ENCODE data around the gene LENG8. TPM values are rescaled to one million over a fixed set of nuclear protein-coding genes. Genes with fewer than 3 reads are reported as not detected.
A peak's percentile ranks its signal among the peaks of the same experiment; 100 is the strongest.
"Not testable (repeated sequence)": the region's sequence is repeated elsewhere in the genome, so short reads cannot be mapped to it uniquely, and the experiment has no call there.

Gene LENG8
- total RNA-seq, 1 donor from 2014 or later = 196 TPM

- TF ChIP-seq CTCF (conservative IDR thresholded peaks at IDR 0.05) = no peak
- Mint-ChIP-seq H3K27me3 (peaks cover 8% of the 10 kb centered on the region), H3K4me3 (peak within 1 kb of the TSS; percentile 93), H3K4me1 (ENCODE audit: unreplicated experiment) (peaks cover 29% of the 10 kb centered on the region), H3K9me3 (no peaks in the 10 kb centered on the region), H3K36me3 (peaks cover 17% of the 10 kb centered on the region), H3K27ac (peak within 1 kb of the TSS; percentile 98)
- DNase-seq (ENCODE audit: extremely low spot score, unreplicated experiment) = peak; percentile 92
Observed at GRCh38 chr19:54463531-54464043, 14.6 kb downstream of the LENG8 start, which contains the start of gene LENG9. TSS of gene LENG9 (minus strand) at chr19:54463778. CDS start at chr19:54463526, 252 bp downstream.

GRCh38 chr19:54464044-54464629 lies 15.1 kb downstream of the LENG8 start:
- Mint-ChIP-seq H3K27me3 (peaks cover 8% of the 10 kb centered on the region), H3K4me3 (peak overlapping the region; percentile 93), H3K27ac (peak overlapping the region; percentile 98), H3K36me3 (peaks cover 12% of the 10 kb centered on the region), H3K4me1 (ENCODE audit: unreplicated experiment) (peaks cover 23% of the 10 kb centered on the region), H3K9me3 (no peaks in the 10 kb centered on the region)
- peak; percentile 85 for DNase-seq (ENCODE audit: extremely low spot score, unreplicated experiment)
- no peak for TF ChIP-seq CTCF (conservative IDR thresholded peaks at IDR 0.05)

- DNase-seq (ENCODE audit: extremely low spot score, unreplicated experiment) = peak; percentile 85
- Mint-ChIP-seq H3K36me3 (peaks cover 11% of the 10 kb centered on the region), H3K4me1 (ENCODE audit: unreplicated experiment) (peaks cover 25% of the 10 kb centered on the region), H3K27ac (peak overlapping the region; percentile 98), H3K4me3 (peak overlapping the region; percentile 93), H3K9me3 (no peaks in the 10 kb centered on the region), H3K27me3 (peaks cover 13% of the 10 kb centered on the region)
- TF ChIP-seq CTCF (conservative IDR thresholded peaks at IDR 0.05) = no peak
Observed at GRCh38 chr19:54464630-54465425, 15.8 kb downstream of the LENG8 start.

- Mint-ChIP-seq H3K4me1 (ENCODE audit: unreplicated experiment) (peaks cover 31% of the 10 kb centered on the region), H3K9me3 (no peaks in the 10 kb centered on the region), H3K27ac (peak overlapping the region; percentile 74), H3K4me3 (peak overlapping the region; percentile 48), H3K27me3 (peaks cover 19% of the 10 kb centered on the region), H3K36me3 (peaks cover 12% of the 10 kb centered on the region)
- TF ChIP-seq CTCF (conservative IDR thresholded peaks at IDR 0.05) = no peak
- no peak for DNase-seq (ENCODE audit: extremely low spot score, unreplicated experiment)
Observed at GRCh38 chr19:54465426-54466109, 16.6 kb downstream of the LENG8 start.

GRCh38 chr19:54466110-54466480 lies 17.1 kb downstream of the LENG8 start:
- H3K4me3 Mint-ChIP-seq = peak overlapping the region; percentile 61
- H3K4me1 Mint-ChIP-seq (ENCODE audit: unreplicated experiment) = peaks cover 36% of the 10 kb centered on the region
- not testable (repeated sequence) for DNase-seq (ENCODE audit: extremely low spot score, unreplicated experiment); H3K9me3 Mint-ChIP-seq
- peaks cover 12% of the 10 kb centered on the region for H3K36me3 Mint-ChIP-seq
- peaks cover 22% of the 10 kb centered on the region for H3K27me3 Mint-ChIP-seq
- peak overlapping the region; percentile 74 for H3K27ac Mint-ChIP-seq
